WTC11 (cell line): ENCODE results near the gene CEP57L1. TPM values are rescaled to one million over a fixed set of nuclear protein-coding genes. Genes with fewer than 3 reads are reported as not detected.

Experiments
- ATAC-seq: fragments of 200-7000 bp; cut with Tn5 transposase; 2 replicates; pipeline ENCODE4 v1.10.0; 2021; ENCODE audit warnings: mild to moderate bottlenecking, moderate library complexity
- CTCF ChIA-PET: fragments of 300-600 bp; sonication (Branson Sonifier 250); formaldehyde crosslinking; loops from one replicate; lab custom pipeline; 2021; ENCODE audit warnings: antibody characterized with exemption; lab: Charles Lee
- POLR2A ChIA-PET: fragments of 350-600 bp; sonication (Branson Sonifier 250); formaldehyde crosslinking; loops from one replicate; lab custom pipeline; 2021; ENCODE audit warnings: antibody characterized with exemption; lab: Charles Lee
- DNase-seq: peaks from one replicate; pipeline ENCODE4 v3.0.0; 2021; ENCODE audit warnings: low spot score
- H3K27ac Mint-ChIP-seq: 2 replicates; pipeline ENCODE4 v1.8.0; 2021; ENCODE audit warnings: mixed read lengths
- H3K27me3 Mint-ChIP-seq: 2 replicates; pipeline ENCODE4 v1.8.0; 2021; ENCODE audit warnings: low read depth, mild to moderate bottlenecking, moderate library complexity, mixed read lengths
- H3K36me3 Mint-ChIP-seq: 2 replicates; pipeline ENCODE4 v1.8.0; 2021; ENCODE audit warnings: mixed read lengths
- H3K4me1 Mint-ChIP-seq: 2 replicates; pipeline ENCODE4 v1.8.0; 2022; ENCODE audit warnings: mixed read lengths
- H3K4me3 Mint-ChIP-seq: 2 replicates; pipeline ENCODE4 v1.8.0; 2021; ENCODE audit warnings: mild to moderate bottlenecking, moderate library complexity, mixed read lengths
- H3K9me3 Mint-ChIP-seq: 2 replicates; pipeline ENCODE4 v1.8.0; 2021; ENCODE audit warnings: mixed read lengths
- ATF1 ChIP-seq: sonication (generic); formaldehyde crosslinking; IDR thresholded peaks from 2 replicates; pipeline ENCODE4 v1.8.1; 2023; ENCODE audit warnings: mild to moderate bottlenecking, moderate library complexity, missing genetic modification reagents
- FOXJ3 ChIP-seq: sonication (generic); formaldehyde crosslinking; IDR thresholded peaks from 2 replicates; pipeline ENCODE4 v1.9.0; 2021; ENCODE audit warnings: missing genetic modification reagents, mild to moderate bottlenecking, borderline replicate concordance
- JUN ChIP-seq: sonication (generic); formaldehyde crosslinking; IDR thresholded peaks from 2 replicates; pipeline ENCODE4 v1.8.0; 2023; ENCODE audit warnings: mild to moderate bottlenecking, missing genetic modification reagents
- MAX ChIP-seq: sonication (generic); formaldehyde crosslinking; IDR thresholded peaks from 2 replicates; pipeline ENCODE4 v1.8.0; 2022; ENCODE audit warnings: mild to moderate bottlenecking, missing genetic modification reagents
- MXD4 ChIP-seq: fragments of 250-450 bp; sonication (Bioruptor Pico); IDR thresholded peaks from 2 replicates; pipeline ENCODE4 v1.8.0; 2021; ENCODE audit warnings: mild to moderate bottlenecking, moderate library complexity, borderline replicate concordance
- OVOL2 ChIP-seq: fragments of 250-450 bp; sonication (Bioruptor Pico); IDR thresholded peaks from 2 replicates; pipeline ENCODE4 v1.9.0; 2021; ENCODE audit warnings: mild to moderate bottlenecking, borderline replicate concordance
- RORB ChIP-seq: fragments of 250-450 bp; sonication (Bioruptor Pico); IDR thresholded peaks from 2 replicates; pipeline ENCODE4 v1.9.0; 2021; ENCODE audit warnings: mild to moderate bottlenecking
- SMAD4 ChIP-seq: sonication (generic); formaldehyde crosslinking; IDR thresholded peaks from 2 replicates; pipeline ENCODE4 v1.8.0; 2022; ENCODE audit warnings: mild to moderate bottlenecking, missing genetic modification reagents
- SP1 ChIP-seq: sonication (generic); formaldehyde crosslinking; conservative IDR thresholded peaks from 2 replicates; pipeline ENCODE4 v1.8.1; 2022; ENCODE audit warnings: missing genetic modification reagents
- TEAD1 ChIP-seq: sonication (generic); formaldehyde crosslinking; IDR thresholded peaks from 2 replicates; pipeline ENCODE4 v1.8.0; 2022; ENCODE audit warnings: mild to moderate bottlenecking, missing genetic modification reagents
- ZNF219 ChIP-seq: sonication (generic); formaldehyde crosslinking; IDR thresholded peaks from 2 replicates; pipeline ENCODE4 v1.8.0; 2023; ENCODE audit warnings: missing genetic modification reagents, mild to moderate bottlenecking, borderline replicate concordance
- ZNF232 ChIP-seq: sonication (generic); formaldehyde crosslinking; IDR thresholded peaks from 2 replicates; pipeline ENCODE4 v1.8.0; 2022; ENCODE audit warnings: mild to moderate bottlenecking, missing genetic modification reagents
- ZNF317 ChIP-seq: sonication (generic); formaldehyde crosslinking; IDR thresholded peaks from 2 replicates; pipeline ENCODE4 v1.8.1; 2023; ENCODE audit warnings: low read depth, mild to moderate bottlenecking, moderate library complexity, missing genetic modification reagents, borderline replicate concordance
- ZNF671 ChIP-seq: fragments of 250-450 bp; sonication (Bioruptor Pico); IDR thresholded peaks from 2 replicates; pipeline ENCODE4 v1.8.0; 2021; ENCODE audit warnings: mild to moderate bottlenecking
- total RNA-seq: library from RNA; stranded (reverse); gene quantifications from 3 replicates; pipeline ENCODE4 v1.2.3, GENCODE V29; 2021
- TF ChIP-seq, protein P1 (sequence below): fragments of 250-450 bp; sonication (Bioruptor Pico); IDR thresholded peaks from 2 replicates; pipeline ENCODE4 v1.9.0; 2021; ENCODE audit warnings: mild to moderate bottlenecking, borderline replicate concordance
- TF ChIP-seq, protein P2 (sequence below): fragments of 250-450 bp; sonication (Bioruptor Pico); conservative IDR thresholded peaks from 2 replicates; pipeline ENCODE4 v1.9.0; 2021; ENCODE audit warnings: mild to moderate bottlenecking
- TF ChIP-seq, protein P3 (sequence below): sonication (generic); formaldehyde crosslinking; IDR thresholded peaks from 2 replicates; pipeline ENCODE4 v1.8.0; 2022; ENCODE audit warnings: mild to moderate bottlenecking, missing genetic modification reagents
- TF ChIP-seq, protein P4 (sequence below): sonication (generic); formaldehyde crosslinking; IDR thresholded peaks from 2 replicates; pipeline ENCODE4 v1.8.1; 2023; ENCODE audit warnings: mild to moderate bottlenecking, missing genetic modification reagents, moderate library complexity

CEP57L1 gene
- total RNA-seq, 1 experiment from 2014 or later, result 13.1 TPM

GRCh38 chr6:109097661-109098060 lies 2.4 kb downstream of the CEP57L1 start:
- H3K27ac Mint-ChIP-seq, result no peak overlapping the region
- no peak overlapping the region for H3K4me3 Mint-ChIP-seq

DNA sequence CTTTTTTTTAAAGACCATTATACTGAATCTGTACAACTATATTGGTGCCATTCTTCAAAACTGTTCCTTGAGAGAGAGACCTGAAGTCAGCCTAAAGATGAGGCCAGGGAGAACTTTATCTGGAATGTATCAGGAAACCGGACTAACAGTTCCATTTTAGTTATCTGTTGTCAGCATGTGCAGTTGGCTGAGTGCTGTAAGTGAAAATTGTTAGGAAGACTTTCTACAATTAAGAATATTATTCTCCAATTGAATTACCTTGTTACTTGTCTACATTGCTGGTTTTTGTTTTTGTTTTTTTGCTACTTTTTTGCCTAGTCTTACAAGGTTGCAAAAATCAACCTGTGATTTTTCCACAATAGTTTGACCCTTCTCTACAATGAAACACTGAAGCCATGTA lies 7.5 kb downstream of the CEP57L1 start:
- DNase-seq, result no peak
- no peaks in the 10 kb centered on the region for H3K27me3 Mint-ChIP-seq
- no peak overlapping the region for H3K4me3 Mint-ChIP-seq
- CTCF ChIA-PET, result no interaction called here
- POLR2A ChIA-PET, result no interaction called here
- ATAC-seq, result no peak
- no peaks in the 10 kb centered on the region for H3K36me3 Mint-ChIP-seq
- H3K4me1 Mint-ChIP-seq, result no peaks in the 10 kb centered on the region
- H3K9me3 Mint-ChIP-seq, result no peaks in the 10 kb centered on the region
- TF ChIP-seq, protein P1, sequence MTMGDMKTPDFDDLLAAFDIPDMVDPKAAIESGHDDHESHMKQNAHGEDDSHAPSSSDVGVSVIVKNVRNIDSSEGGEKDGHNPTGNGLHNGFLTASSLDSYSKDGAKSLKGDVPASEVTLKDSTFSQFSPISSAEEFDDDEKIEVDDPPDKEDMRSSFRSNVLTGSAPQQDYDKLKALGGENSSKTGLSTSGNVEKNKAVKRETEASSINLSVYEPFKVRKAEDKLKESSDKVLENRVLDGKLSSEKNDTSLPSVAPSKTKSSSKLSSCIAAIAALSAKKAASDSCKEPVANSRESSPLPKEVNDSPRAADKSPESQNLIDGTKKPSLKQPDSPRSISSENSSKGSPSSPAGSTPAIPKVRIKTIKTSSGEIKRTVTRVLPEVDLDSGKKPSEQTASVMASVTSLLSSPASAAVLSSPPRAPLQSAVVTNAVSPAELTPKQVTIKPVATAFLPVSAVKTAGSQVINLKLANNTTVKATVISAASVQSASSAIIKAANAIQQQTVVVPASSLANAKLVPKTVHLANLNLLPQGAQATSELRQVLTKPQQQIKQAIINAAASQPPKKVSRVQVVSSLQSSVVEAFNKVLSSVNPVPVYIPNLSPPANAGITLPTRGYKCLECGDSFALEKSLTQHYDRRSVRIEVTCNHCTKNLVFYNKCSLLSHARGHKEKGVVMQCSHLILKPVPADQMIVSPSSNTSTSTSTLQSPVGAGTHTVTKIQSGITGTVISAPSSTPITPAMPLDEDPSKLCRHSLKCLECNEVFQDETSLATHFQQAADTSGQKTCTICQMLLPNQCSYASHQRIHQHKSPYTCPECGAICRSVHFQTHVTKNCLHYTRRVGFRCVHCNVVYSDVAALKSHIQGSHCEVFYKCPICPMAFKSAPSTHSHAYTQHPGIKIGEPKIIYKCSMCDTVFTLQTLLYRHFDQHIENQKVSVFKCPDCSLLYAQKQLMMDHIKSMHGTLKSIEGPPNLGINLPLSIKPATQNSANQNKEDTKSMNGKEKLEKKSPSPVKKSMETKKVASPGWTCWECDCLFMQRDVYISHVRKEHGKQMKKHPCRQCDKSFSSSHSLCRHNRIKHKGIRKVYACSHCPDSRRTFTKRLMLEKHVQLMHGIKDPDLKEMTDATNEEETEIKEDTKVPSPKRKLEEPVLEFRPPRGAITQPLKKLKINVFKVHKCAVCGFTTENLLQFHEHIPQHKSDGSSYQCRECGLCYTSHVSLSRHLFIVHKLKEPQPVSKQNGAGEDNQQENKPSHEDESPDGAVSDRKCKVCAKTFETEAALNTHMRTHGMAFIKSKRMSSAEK (CRISPR knock-in tag), result no peak
- TF ChIP-seq ZNF219 (CRISPR knock-in tag) (no peak), RORB (no peak), ZNF317 (CRISPR knock-in tag) (no peak)
- TF ChIP-seq, protein P2, sequence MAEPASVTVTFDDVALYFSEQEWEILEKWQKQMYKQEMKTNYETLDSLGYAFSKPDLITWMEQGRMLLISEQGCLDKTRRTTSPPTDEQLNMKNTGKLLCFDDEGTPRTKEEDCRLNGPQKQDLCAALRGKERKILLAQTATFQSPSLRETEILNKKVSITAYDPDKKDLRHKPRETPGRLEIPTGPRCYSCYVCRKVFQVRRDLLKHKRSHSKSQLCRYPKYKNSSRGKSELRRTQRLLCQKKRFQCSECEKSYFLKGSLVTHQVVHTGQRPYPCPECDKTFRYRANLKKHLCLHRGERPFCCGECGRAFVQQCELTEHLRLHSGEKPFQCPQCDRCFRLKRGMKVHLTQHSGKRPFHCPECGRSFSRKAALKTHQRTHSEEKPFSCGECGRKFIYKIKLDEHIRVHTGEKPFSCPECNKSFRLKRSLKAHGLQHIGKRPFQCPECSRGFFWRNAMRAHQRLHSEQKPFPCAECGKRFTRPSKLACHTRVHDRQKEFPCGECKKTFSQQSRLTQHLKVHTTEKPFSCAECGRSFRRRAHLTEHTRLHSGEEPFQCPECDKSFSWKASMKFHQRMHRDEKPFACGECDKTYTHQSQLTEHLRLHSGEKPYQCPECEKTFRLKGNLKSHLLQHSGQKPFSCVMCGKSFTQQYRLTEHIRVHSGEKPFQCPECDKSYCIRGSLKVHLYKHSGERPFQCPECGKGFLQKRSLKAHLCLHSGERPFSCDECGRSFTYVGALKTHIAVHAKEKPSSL, result no peak
- H3K27ac Mint-ChIP-seq, result no peak overlapping the region

More at GRCh38 chr6:109097661-109098060, 2.4 kb downstream of the CEP57L1 start:
- H3K36me3 Mint-ChIP-seq, result no peaks in the 10 kb centered on the region
- CTCF ChIA-PET, result no interaction called here
- POLR2A ChIA-PET, result no interaction called here
- no peak for ATAC-seq
- peaks cover 16% of the 10 kb centered on the region for H3K4me1 Mint-ChIP-seq
- no peaks in the 10 kb centered on the region for H3K27me3 Mint-ChIP-seq
- DNase-seq, result no peak
- TF ChIP-seq ATF1 (CRISPR knock-in tag) (no peak), SP1 (CRISPR knock-in tag) (no peak), FOXJ3 (CRISPR knock-in tag) (no peak), SMAD4 (CRISPR knock-in tag) (no peak), MAX (CRISPR knock-in tag) (no peak), ZNF671 (no peak), JUN (no peak), OVOL2 (CRISPR knock-in tag) (no peak), TEAD1 (CRISPR knock-in tag) (no peak), ZNF232 (CRISPR knock-in tag) (no peak), MXD4 (no peak)
- TF ChIP-seq, protein P3, sequence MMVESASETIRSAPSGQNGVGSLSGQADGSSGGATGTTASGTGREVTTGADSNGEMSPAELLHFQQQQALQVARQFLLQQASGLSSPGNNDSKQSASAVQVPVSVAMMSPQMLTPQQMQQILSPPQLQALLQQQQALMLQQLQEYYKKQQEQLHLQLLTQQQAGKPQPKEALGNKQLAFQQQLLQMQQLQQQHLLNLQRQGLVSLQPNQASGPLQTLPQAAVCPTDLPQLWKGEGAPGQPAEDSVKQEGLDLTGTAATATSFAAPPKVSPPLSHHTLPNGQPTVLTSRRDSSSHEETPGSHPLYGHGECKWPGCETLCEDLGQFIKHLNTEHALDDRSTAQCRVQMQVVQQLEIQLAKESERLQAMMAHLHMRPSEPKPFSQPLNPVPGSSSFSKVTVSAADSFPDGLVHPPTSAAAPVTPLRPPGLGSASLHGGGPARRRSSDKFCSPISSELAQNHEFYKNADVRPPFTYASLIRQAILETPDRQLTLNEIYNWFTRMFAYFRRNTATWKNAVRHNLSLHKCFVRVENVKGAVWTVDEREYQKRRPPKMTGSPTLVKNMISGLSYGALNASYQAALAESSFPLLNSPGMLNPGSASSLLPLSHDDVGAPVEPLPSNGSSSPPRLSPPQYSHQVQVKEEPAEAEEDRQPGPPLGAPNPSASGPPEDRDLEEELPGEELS, result no peak
- TF ChIP-seq, protein P4, sequence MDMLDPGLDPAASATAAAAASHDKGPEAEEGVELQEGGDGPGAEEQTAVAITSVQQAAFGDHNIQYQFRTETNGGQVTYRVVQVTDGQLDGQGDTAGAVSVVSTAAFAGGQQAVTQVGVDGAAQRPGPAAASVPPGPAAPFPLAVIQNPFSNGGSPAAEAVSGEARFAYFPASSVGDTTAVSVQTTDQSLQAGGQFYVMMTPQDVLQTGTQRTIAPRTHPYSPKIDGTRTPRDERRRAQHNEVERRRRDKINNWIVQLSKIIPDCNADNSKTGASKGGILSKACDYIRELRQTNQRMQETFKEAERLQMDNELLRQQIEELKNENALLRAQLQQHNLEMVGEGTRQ (CRISPR knock-in tag), result no peak
- TF ChIP-seq, all 79 proteins: peak for 0
- H3K9me3 Mint-ChIP-seq, result no peaks in the 10 kb centered on the region
